SK-N-SH treated with all-trans-retinoic acid at 6 μM for 48 hours (cell line): ENCODE measurements around the gene MILR1.

Experiments used
- ARNTL ChIP-seq: fragments of 450-650 bp; formaldehyde crosslinking; IDR thresholded peaks from 2 replicates; pipeline ENCODE4 v1.5.0; 2020; ENCODE audit warnings: low read depth, mild to moderate bottlenecking, moderate library complexity, borderline replicate concordance
- BACH2 ChIP-seq: fragments of 250-450 bp; sonication (Bioruptor Pico); IDR thresholded peaks from 2 replicates; pipeline ENCODE4 v1.9.0; 2021; ENCODE audit warnings: mild to moderate bottlenecking, borderline replicate concordance
- ISL1 ChIP-seq: fragments of 250-450 bp; sonication (Bioruptor Pico); IDR thresholded peaks from 2 replicates; pipeline ENCODE4 v2.1.2; 2022; ENCODE audit warnings: mild to moderate bottlenecking, moderate library complexity
- PATZ1 ChIP-seq: fragments of 250-450 bp; sonication (Bioruptor Pico); IDR thresholded peaks from 2 replicates; pipeline ENCODE4 v1.8.0; 2020; ENCODE audit warnings: mild to moderate bottlenecking, moderate library complexity, borderline replicate concordance
- PPARA ChIP-seq: fragments of 250-450 bp; sonication (Bioruptor Pico); IDR thresholded peaks from 2 replicates; pipeline ENCODE4 v1.5.0; 2020; ENCODE audit warnings: mild to moderate bottlenecking, borderline replicate concordance
- RARB ChIP-seq: fragments of 250-450 bp; sonication (Bioruptor Pico); IDR thresholded peaks from 2 replicates; pipeline ENCODE4 v1.8.0; 2021; ENCODE audit warnings: mild to moderate bottlenecking, moderate library complexity
- TOX ChIP-seq: fragments of 250-450 bp; sonication (Bioruptor Pico); IDR thresholded peaks from 2 replicates; pipeline ENCODE4 v1.8.0; 2021; ENCODE audit warnings: mild to moderate bottlenecking, moderate library complexity, borderline replicate concordance
- ZFP3 ChIP-seq: fragments of 250-450 bp; sonication (Bioruptor Pico); IDR thresholded peaks from 2 replicates; pipeline ENCODE4 v1.5.0; 2020; ENCODE audit warnings: mild to moderate bottlenecking, moderate library complexity
- ZFP30 ChIP-seq: fragments of 450-650 bp; formaldehyde crosslinking; IDR thresholded peaks from 2 replicates; pipeline ENCODE4 v1.5.0; 2022; ENCODE audit warnings: mild to moderate bottlenecking, moderate library complexity
- TF ChIP-seq, protein P1 (sequence below): fragments of 250-450 bp; sonication (Bioruptor Pico); IDR thresholded peaks from 2 replicates; pipeline ENCODE4 v1.5.1; 2020; ENCODE audit warnings: low read depth, mild to moderate bottlenecking, moderate library complexity

GRCh38 chr17:64425191-64425590 is 23.7 kb upstream of the MILR1 start:
- TF ChIP-seq PATZ1 (CRISPR knock-in tag) (no peak), TOX (CRISPR knock-in tag) (no peak), BACH2 (CRISPR knock-in tag) (no peak), ARNTL (CRISPR knock-in tag) (no peak), ZFP30 (CRISPR knock-in tag) (no peak), ISL1 (CRISPR knock-in tag) (no peak), PPARA (no peak), RARB (CRISPR knock-in tag) (no peak), ZFP3 (no peak)
- TF ChIP-seq, protein P1, sequence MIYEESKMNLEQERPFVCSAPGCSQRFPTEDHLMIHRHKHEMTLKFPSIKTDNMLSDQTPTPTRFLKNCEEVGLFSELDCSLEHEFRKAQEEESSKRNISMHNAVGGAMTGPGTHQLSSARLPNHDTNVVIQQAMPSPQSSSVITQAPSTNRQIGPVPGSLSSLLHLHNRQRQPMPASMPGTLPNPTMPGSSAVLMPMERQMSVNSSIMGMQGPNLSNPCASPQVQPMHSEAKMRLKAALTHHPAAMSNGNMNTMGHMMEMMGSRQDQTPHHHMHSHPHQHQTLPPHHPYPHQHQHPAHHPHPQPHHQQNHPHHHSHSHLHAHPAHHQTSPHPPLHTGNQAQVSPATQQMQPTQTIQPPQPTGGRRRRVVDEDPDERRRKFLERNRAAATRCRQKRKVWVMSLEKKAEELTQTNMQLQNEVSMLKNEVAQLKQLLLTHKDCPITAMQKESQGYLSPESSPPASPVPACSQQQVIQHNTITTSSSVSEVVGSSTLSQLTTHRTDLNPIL (CRISPR knock-in tag): no peak
